Ammon's horn (tissue), 1 donor: ENCODE measurements around the gene TMEM54.

Experiments used
- DNase-seq: peaks from one replicate; pipeline ENCODE4 v3.0.0-alpha.2; 2016; ENCODE audit warnings: low spot score

Gene TMEM54

DNA sequence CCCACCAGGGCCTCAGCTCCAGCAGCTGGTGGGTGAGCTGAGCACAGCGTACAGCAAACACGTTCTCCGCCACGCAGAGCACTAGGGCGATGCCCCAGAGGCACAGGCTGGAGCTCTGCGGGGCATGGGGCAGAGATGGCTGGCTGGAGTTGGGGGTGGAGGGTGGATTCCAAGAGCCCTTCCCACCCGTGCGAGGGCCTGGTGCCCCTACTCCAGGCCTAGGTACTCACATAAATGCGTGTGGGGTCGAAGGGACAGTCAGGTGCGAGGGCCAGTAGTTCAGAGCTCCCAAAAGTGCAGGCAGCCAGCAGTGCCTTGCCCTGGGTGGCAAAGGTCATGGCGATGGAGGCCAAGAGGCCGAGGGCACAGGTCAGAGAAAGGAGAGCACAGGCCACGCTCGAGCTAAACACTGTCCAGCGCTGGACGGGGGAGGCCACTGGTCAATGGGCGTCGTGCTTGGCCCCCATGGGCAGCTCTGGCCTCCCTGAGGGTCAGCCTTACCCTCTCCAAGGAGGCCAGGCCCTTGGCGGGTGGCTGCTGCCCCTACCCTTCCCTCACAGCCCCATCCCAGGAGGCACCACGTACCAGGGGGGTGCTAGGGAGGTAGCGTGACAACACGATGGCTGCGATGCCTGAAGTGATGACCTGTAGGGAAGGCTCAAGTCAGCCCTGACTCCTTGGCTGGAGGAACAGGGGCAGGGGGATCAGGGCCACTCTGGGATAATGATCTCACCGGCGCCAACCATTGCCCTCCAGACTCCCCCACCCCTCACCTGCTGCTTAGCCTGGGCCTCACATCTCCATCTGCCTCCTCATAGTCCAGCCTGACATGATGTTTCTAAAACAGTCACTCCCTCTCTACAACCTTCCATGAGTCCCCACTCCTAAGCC, 5.6 kb downstream of the TMEM54 start:
- DNase-seq = no peak

DNA sequence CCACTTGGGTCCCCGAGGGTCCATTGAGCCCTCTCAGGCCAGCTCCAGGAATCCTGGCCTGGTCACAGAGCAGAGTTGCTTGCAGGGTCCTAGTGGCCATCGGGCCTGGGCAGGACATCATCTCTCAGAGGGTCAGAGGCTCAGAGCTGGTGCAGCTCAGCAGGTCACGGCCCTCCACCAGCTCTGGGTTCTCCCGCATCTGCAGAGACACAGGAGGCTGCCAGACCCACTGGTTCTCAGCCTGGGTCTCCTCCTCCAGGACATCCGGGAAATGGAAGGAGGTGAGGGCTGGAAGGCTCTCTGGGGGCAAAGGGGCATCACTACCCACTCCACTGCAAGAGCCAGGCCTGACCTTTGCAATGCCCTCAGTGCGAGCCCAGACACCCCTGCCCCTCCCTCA, 6.5 kb downstream of the TMEM54 start:
- no peak for DNase-seq

DNA sequence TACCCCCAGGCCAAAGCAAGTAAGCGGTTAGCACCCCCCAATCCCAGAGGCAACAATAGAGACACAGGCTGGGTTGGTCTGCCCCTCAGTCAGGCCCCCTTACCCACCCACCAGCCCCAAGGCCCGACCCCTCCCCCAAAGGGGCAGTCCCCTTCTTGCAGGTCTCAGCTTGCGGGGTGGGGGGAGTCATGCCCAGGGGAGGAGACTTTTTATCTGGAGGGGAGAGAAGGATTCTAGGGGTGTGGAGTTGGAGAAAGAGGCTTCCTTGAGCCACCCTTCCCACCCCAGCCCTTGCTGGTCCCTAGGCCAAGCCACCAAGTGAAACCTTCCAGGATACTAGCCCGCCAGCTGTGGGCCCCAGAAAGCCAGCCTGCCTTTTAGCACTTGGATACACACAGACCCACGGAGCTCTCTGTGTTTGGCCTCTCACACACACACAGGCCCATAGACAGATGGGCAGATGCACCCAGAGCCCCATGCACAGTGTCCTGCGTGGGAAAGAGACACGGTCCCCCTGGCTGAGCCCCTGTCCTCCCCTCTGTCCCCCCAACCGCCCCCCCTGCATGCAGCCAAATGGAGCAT, 7.1 kb downstream of the TMEM54 start:
- no peak for DNase-seq

DNA sequence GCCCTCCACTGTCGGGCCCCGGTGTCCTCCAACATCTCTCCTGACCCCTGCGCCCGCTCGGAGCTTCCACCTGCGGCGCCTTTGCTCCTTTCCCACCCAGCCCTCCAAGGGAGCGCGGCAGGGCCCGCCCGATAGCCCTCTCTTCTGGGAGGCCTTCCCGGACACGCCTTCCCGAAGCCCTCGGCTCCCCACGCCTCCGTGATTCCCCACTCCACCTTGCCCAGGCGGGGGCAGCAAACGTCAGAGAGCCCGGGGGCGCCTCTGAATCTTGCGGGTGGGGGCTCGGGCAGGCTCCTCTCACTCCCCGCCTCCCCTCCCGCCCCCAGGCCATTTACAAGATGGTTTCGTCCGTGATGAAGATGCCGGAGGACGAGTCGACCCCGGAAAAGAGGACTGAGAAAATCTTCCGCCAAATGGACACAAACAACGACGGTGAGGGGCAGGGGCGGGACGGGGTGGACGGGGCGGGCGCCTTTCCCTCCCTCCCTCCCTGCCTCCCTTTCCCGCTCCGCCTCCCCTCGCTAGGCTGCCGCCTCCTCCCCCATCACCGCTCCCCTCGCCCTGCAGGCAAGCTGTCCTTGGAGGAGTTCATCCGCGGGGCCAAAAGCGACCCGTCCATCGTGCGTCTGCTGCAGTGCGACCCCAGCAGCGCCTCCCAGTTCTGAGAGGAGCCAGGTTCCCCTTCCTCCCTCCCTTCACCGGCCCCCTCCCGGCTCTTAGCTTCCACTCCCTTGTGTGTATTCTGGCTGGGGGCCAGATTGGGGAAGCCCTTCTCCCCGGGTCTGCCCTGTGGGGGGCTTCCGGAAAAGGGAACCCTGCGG, 7.8 kb downstream of the TMEM54 start:
- DNase-seq = no peak

DNA sequence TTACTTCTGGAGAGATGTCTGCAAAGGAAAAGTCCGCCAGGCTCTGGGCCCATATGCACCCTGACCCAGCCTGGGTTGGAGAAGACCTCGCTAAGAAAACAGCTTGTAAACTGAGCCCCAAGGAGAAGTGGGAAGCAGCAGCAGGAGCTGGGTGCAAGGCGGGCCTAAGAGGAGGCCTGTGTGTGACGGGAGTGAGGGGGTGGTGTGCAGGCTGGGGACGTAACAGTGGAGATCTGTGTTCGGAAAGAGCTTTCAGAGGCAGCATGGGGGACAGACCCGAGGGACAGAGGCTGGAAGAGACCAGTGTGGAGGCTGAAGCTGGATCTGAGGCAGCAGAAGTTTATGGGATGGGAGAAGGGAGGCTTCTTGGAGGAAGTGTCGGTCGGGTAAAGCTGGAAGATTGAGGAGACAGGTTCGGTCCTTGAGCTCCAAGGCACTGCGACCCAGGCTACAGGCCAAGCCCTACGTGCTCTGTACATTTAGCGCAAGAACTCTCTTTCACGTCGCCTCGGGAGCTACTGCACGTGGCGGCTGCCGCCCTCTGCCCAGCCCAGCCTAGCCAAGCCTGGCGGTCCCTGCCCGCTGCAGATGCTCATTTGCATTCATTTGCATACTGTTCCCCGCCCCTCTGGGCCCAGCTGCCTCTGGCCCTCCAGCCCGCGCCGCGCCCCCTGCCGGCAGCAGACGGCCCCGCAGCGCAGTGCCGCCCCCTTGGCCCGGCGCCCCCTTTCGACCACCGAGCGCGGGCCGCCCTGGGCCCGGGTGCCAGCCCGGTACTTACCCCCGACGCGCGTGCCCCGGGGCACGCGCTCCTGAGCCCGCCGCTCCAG, 8.6 kb downstream of the TMEM54 start:
- peak; percentile 91 for DNase-seq

DNA sequence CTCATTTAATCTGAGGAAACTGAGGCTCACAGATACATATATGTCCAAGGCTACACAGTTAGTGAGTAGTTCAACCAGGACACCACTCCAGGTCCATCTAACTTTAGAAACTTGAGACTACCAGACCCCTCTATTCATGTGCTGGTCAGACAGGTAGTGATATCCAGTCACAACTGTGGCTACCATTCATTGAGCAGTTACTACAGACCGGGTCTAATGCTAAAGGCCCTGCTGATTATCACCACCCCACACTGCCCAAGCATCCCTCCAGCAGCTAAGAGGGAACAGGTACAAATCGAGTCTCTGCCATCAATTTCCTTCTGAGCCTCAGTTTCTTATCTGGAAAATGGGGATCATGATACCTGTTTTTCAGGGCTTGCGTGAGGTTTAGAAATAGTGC, 9.6 kb downstream of the TMEM54 start:
- DNase-seq = no peak

DNA sequence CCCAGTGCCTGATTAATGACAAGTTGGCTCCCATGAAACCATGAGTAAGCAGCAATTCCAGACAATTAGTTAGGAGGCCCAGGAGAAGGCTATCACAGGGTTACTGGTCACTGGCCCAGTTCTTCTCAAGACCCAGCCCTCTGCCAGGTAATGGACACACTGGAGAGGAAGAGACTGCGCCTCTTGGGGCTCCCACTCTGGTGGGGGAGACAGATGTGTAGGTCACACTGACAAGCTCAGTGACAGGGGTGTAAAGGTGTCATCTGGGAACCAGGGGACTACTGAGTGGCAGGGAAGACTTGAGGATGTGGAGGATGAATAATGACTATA, 10.0 kb downstream of the TMEM54 start:
- no peak for DNase-seq

DNA sequence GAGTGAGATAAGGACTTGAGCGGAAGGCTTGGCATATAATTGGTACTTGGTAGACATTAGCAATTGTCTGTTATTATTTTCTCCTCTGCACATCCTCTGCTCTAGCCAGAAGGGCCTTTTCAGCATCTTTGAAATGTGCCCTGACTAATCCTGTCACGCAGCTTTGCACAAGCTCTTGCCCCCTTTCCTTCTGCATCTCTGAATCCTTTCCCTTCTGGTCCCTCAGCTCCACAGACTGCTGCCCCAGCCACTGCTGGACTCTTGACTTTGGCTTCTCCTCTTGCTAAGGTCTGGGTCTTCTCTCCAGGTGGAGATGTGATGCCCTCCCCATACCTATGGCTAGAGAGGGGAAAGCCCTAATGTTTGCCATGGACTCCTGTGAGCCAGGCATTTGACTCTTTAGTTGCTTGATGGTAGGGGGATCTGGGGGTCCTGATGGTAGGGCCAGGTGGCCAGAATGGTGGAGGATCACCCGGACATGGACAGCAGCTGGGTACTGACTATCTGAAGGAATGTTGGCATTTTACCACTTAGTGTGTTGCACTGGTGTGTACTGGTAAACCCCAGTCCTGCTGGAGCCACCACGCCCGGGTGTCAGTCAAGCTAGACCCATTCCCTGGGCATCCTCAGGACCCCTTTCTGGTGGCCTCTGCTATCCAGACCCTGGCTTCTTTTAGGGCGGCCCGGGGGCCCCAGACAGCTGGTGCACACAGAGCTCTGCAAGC, 10.5 kb downstream of the TMEM54 start:
- DNase-seq = no peak

DNA sequence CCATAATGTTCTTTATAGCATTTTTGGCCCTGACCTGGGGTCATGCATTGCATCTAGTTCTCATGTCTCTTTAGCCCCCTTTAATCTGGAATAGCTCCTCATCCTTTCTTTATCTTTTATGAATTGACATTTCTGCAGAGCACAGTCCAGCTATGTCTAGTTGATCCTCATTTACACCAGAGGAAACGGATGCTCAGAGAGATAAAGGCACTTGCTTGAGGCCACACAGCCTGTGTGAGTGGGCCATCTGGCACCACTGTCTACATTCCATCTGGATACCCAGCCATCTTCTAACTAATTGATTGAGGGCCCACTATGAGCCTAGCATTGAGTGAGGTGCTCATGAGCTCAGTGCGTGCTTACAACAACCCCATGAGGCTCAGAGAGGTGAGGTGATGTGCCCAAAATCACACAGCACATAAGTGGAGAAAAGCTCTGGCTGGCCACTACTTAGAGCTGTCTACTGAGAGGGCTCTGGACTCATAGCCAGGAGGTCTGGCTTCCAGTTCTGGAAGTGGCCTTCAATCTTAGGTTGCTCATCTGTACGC, 11.4 kb downstream of the TMEM54 start:
- DNase-seq = no peak

DNA sequence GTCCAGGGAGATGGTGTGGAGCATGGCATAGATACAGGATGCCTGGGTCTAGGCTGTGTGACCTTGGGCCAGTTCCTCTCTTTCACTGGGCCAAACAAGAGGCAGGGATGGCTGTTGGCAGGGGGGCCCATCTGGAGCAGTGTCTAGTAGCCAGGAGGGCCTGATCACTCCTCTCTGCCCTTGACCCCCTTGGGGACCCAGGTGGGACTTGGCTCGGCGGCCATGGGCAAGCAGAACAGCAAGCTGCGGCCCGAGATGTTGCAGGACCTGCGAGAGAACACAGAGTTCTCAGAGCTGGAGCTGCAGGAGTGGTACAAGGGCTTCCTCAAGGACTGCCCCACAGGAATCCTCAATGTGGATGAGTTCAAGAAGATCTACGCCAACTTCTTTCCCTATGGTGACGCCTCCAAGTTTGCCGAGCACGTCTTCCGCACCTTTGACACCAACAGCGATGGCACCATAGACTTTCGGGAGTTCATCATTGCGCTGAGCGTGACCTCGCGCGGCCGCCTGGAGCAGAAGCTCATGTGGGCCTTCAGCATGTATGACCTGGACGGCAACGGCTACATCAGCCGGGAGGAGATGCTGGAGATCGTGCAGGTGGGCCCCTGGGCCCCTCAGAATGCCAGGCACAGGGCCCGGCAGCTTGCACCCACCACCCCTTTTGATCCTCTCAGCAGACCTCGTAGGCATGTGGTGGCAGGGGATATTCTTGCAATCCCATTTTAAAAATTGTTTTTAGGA, 12.3 kb downstream of the TMEM54 start:
- no peak for DNase-seq

DNA sequence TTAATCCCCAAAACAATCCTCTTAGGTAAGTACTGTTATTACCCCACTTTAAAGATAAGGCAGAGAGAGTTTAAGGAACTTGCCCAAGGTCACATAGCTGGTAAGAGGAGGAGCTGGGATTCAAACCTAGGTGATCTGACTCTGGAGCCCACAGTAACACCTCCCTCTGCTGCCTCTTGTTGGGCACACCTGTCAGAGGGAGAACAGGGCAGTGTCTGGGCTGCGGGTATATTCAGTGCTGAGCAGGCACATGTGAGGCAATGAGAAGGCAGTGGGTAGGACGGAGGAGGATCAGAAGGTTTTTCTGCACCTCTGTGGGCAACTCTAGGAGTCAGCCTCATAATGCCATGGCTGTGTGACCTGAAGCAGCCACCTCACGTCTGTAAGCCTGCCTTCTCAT, 13.1 kb downstream of the TMEM54 start:
- no peak for DNase-seq

DNA sequence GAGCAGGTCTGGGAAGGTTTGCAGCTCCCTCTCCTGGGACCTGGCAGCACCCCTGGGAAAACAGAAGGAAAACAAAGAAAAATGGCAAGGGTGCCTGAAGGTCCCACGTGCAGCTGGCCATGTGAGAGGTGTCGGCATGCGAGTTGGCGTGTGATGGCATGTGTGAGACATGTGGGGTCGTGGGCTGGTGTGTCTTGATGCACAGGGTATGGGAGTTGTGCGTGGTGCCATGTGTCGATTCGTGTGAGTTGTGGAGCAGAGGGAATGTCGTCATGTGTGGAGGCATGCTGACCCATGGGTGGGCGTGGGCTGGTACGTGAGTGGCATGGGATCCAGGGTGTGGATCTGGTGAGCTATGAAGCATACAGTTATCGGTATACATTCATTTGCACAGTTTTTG, 13.6 kb downstream of the TMEM54 start:
- DNase-seq = no peak

DNA sequence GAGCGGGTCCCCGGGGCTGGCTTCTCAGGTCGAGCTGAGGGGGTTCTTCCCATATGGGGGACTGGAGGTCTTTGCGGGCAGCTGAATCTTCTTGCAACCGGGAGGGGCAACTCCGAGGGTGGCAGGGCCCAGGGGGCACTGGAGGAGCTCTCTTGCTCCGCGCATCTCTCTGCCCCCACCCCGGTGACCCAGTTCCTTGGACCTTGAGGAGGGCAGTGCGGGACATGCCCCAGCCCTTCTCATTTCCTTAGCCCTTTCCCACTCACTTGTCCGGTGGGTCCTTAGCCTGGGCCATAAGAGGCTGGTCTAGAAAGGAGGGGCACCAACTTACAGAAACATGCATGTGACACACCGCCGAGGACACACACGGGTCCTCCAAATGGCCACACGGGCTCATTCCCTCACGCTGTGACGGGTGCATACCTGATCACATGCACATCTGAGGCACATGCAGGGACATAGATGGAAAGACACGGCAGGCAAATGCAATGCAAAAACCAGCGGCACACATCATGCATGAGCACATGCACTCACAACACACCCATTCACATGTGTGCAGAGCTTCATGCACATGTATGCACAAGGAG, 14.3 kb downstream of the TMEM54 start:
- no peak for DNase-seq

DNA sequence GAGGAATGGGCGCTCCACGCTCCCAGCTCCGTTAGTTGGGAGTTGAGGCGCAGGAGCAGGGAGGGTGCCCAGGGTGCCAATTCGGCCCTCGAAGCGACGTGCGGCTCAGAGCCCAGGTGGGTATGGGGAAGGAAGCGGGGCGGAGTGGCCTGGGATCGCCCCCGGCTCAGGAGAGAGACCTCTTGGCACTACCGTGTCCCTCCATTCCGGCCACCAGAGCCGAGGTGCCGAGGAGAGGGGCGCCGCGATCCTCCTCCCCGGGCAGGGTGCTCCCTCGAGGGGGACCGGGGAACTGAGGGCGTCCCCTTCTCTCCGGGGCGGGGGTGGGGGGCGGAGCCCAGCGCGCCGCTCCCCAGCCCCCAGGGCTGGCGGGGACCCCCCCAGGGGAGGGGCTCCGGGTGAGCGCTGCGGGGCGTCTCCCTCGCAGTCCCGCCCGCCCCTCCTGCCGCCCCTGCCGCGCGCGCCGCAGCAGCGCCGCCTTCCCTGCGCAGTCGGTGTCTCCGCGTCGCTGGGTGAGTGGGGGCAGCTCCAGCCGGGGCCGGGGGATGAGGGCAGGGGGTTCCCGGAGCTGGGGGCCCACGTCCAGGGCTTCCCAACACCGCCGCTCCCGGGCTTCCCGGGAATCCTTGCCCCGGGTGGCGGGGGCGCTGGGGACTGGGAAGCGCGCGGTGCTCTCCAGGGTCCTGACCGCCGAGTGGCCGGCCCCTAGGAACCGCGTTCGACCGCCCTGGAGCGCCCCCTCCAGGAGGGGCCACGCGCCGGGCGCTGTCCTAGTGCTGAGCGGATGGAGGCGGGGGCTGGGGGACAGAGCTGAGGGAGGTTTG, 15.0 kb downstream of the TMEM54 start, which contains the start of gene HPCA:
TSS of gene HPCA (plus strand) at position 488 of the 824 bp plus-strand sequence. CDS start 2,408 bp downstream, outside the sequence.
- no peak for DNase-seq

DNA sequence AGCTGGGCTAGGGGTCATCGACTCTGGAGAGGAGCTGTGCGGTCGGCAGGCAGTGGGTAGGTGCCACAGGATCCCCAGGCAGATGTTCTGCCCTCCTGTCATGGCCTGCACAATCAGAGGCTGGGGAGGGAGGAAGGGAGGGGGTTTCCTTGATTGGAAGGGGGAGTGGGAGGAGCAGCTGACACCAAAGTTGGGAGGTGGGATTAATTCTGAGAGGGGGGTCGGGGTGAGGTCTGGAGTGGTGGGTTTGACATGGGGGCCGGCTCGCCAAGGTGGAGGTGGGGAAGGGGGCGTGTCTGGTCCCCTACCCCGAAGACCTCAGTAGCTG, 15.5 kb downstream of the TMEM54 start:
- no peak for DNase-seq

DNA sequence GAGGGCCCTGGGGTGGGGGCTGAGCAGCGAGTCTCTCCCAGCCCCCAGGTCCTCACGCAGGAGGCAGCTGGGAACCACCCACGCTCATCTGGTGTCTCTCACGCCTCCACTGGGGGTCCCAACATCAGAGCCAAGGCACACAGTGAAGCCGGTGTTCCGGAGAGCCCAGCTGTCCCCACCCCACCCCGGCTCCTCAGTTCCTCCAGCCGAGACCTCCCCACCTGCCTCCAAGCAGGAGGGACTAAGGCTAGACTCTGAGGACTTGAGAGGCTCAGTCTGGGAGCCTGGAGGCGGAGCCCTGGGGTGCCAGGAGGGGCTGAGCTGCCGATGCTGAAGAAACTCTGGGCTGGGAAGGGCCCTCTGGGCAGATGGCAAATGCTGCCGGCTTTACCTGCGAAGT, 16.5 kb downstream of the TMEM54 start:
- no peak for DNase-seq

DNA sequence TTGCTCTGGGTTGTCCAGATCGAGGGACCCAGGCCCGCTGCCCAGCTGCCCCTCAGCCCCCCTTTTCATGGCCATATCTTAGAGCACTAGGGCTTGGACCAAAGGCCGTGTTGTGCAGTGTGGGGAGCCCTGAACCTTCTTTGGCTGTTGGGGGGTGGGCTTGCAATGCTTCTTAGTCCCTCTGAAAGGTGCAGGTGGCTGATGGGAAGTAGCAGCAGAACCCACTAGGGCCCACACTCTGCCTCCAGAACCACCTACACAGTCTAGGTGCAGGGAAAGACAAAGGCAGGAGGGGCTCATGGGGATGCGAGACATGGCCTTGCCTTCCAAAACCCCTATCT, 17.2 kb downstream of the TMEM54 start:
- no peak for DNase-seq

DNA sequence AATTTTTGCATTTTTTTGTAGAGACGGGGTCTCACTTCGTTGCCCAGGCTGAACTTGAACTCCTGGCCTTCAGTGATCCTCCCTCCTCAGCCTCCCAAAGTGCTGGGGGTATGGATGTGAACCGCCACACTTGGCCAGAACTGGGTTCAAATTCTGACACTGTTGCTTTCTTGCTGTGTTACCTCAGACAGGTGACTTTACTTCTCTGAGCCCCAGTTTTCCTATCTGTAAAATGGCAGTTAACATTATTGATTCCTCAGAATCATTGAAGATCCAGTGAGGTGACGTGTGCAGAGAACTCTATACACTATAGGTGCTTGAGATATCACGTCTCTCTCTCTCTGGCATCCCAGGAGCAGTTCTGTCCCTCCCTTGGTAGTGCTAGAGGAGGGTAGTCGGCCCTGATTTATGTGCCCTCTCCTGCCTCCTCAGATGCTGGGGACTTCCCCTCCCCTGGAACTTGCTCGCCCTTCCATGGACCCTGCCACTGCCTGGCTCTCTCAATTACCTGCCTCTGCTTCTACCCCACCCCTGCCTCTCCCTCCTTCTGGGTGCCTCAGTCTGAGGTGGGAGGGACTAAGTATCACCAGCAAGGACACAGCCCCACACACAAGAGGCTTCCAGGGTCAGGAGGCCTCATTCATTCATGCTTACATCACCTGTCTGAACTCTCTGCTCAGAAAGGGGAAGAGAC, 17.7 kb downstream of the TMEM54 start:
- no peak for DNase-seq
